Measurements from ENCODE around the gene TRMT61B.

TRMT61B gene

GRCh38 chr2:28870146-28870891 is at the start of gene TRMT61B:
Gene TRMT61B, minus strand, starts transcription at chr2:28870309. Its CDS starts 32 bp downstream, at chr2:28870277.
- peaks cover 26% of the 10 kb centered on the region for H3K36me3 ChIP-seq (ENCODE audit: low read depth)
- ATAC-seq (ENCODE audit: low read depth): peak; percentile 97
- DNase-seq (ENCODE audit: low spot score): peak; percentile 91
- TF ChIP-seq CTCF (IDR thresholded peaks at IDR 0.05; ENCODE audit: poor library complexity, severe bottlenecking): no peak
- H3K9me3 ChIP-seq (ENCODE audit: severe bottlenecking): no peaks in the 10 kb centered on the region
- peak within 1 kb of the TSS; percentile 81 for H3K4me3 ChIP-seq (ENCODE audit: severe bottlenecking)
- no peaks in the 10 kb centered on the region for H3K4me1 ChIP-seq (ENCODE audit: insufficient read depth, poor library complexity, severe bottlenecking)
- H3K27ac ChIP-seq (ENCODE audit: poor library complexity, severe bottlenecking): peak within 1 kb of the TSS; percentile 3
- no peaks in the 10 kb centered on the region for H3K27me3 ChIP-seq (ENCODE audit: insufficient read depth, poor library complexity, severe bottlenecking)

- H3K27me3 ChIP-seq (ENCODE audit: insufficient read depth, poor library complexity, severe bottlenecking): no peaks in the 10 kb centered on the region
- TF ChIP-seq CTCF (IDR thresholded peaks at IDR 0.05; ENCODE audit: poor library complexity, severe bottlenecking): no peak
- H3K4me3 ChIP-seq (ENCODE audit: severe bottlenecking): no peak overlapping the region
- H3K4me1 ChIP-seq (ENCODE audit: insufficient read depth, poor library complexity, severe bottlenecking): no peaks in the 10 kb centered on the region
- peaks cover 99% of the 10 kb centered on the region for H3K36me3 ChIP-seq (ENCODE audit: low read depth)
- no peaks in the 10 kb centered on the region for H3K9me3 ChIP-seq (ENCODE audit: severe bottlenecking)
- ATAC-seq (ENCODE audit: low read depth) (no peak), DNase-seq (ENCODE audit: low spot score) (no peak)
- no peak overlapping the region for H3K27ac ChIP-seq (ENCODE audit: poor library complexity, severe bottlenecking)
Measured at GRCh38 chr2:28915939-28916338, 45.8 kb upstream of the TRMT61B start.

GRCh38 chr2:28909655-28910353 is 39.7 kb upstream of the TRMT61B start:
- no peak for TF ChIP-seq CTCF (IDR thresholded peaks at IDR 0.05; ENCODE audit: poor library complexity, severe bottlenecking)
- Histone ChIP-seq H3K27ac (ENCODE audit: poor library complexity, severe bottlenecking) (no peak overlapping the region), H3K4me1 (ENCODE audit: insufficient read depth, poor library complexity, severe bottlenecking) (no peaks in the 10 kb centered on the region), H3K4me3 (ENCODE audit: severe bottlenecking) (no peak overlapping the region), H3K27me3 (ENCODE audit: insufficient read depth, poor library complexity, severe bottlenecking) (no peaks in the 10 kb centered on the region), H3K36me3 (ENCODE audit: low read depth) (peaks cover 96% of the 10 kb centered on the region), H3K9me3 (ENCODE audit: severe bottlenecking) (no peaks in the 10 kb centered on the region)
- ATAC-seq (ENCODE audit: low read depth): no peak
- DNase-seq (ENCODE audit: low spot score): no peak

DNA sequence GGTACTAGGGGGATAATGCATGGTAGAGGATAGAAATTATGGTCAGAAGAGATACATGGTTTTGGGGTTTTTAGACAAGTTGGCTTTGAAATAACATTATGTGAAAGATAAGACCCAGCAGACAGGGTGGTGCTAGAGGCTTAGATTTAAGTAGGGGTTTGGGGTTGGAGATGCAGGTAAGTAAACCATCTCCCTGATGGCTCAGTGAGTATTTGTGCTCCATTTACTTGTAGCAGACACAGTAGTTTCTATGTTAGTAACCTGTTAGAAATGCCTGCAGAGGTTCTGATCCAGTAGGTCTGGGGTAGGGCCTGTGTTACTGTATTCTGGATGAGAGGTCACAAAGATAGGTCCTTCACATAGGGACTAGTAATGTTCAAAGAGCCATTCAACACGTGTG is 38.1 kb upstream of the TRMT61B start:
- no peak for TF ChIP-seq CTCF (IDR thresholded peaks at IDR 0.05; ENCODE audit: poor library complexity, severe bottlenecking)
- H3K4me3 ChIP-seq (ENCODE audit: severe bottlenecking): no peak overlapping the region
- no peaks in the 10 kb centered on the region for H3K9me3 ChIP-seq (ENCODE audit: severe bottlenecking)
- H3K4me1 ChIP-seq (ENCODE audit: insufficient read depth, poor library complexity, severe bottlenecking): peaks cover 12% of the 10 kb centered on the region
- peaks cover 96% of the 10 kb centered on the region for H3K36me3 ChIP-seq (ENCODE audit: low read depth)
- no peak overlapping the region for H3K27ac ChIP-seq (ENCODE audit: poor library complexity, severe bottlenecking)
- DNase-seq (ENCODE audit: low spot score) (no peak), ATAC-seq (ENCODE audit: low read depth) (no peak)
- no peaks in the 10 kb centered on the region for H3K27me3 ChIP-seq (ENCODE audit: insufficient read depth, poor library complexity, severe bottlenecking)

GRCh38 chr2:28906821-28907220 is 36.7 kb upstream of the TRMT61B start:
- Histone ChIP-seq H3K36me3 (ENCODE audit: low read depth) (peaks cover 96% of the 10 kb centered on the region), H3K4me3 (ENCODE audit: severe bottlenecking) (no peak overlapping the region), H3K9me3 (ENCODE audit: severe bottlenecking) (no peaks in the 10 kb centered on the region), H3K27me3 (ENCODE audit: insufficient read depth, poor library complexity, severe bottlenecking) (no peaks in the 10 kb centered on the region), H3K4me1 (ENCODE audit: insufficient read depth, poor library complexity, severe bottlenecking) (peaks cover 12% of the 10 kb centered on the region), H3K27ac (ENCODE audit: poor library complexity, severe bottlenecking) (no peak overlapping the region)
- ATAC-seq (ENCODE audit: low read depth) (no peak), DNase-seq (ENCODE audit: low spot score) (no peak)
- TF ChIP-seq CTCF (IDR thresholded peaks at IDR 0.05; ENCODE audit: poor library complexity, severe bottlenecking): no peak
